Choroid plexus epithelial cell (primary cell): Measurements from ENCODE around the gene ZNF304.
A peak's percentile ranks its signal among the peaks of the same experiment; 100 is the strongest.

Experiments used
- DNase-seq: peaks from one replicate; pipeline ENCODE4 v3.0.0-alpha.2; 2010; ENCODE audit warnings: low read depth
- H3K4me3 ChIP-seq: 2 replicates; pipeline ENCODE4 v1.5.1; 2011; ENCODE audit warnings: low read depth, mild to moderate bottlenecking, control low read depth, low read length, moderate library complexity
- TF ChIP-seq, protein P1 (sequence below): conservative IDR thresholded peaks from 2 replicates; pipeline ENCODE4 v1.5.1; 2011; ENCODE audit warnings: low read depth, mild to moderate bottlenecking, control low read depth, inconsistent platforms, low read length, moderate library complexity

ZNF304 gene

DNA sequence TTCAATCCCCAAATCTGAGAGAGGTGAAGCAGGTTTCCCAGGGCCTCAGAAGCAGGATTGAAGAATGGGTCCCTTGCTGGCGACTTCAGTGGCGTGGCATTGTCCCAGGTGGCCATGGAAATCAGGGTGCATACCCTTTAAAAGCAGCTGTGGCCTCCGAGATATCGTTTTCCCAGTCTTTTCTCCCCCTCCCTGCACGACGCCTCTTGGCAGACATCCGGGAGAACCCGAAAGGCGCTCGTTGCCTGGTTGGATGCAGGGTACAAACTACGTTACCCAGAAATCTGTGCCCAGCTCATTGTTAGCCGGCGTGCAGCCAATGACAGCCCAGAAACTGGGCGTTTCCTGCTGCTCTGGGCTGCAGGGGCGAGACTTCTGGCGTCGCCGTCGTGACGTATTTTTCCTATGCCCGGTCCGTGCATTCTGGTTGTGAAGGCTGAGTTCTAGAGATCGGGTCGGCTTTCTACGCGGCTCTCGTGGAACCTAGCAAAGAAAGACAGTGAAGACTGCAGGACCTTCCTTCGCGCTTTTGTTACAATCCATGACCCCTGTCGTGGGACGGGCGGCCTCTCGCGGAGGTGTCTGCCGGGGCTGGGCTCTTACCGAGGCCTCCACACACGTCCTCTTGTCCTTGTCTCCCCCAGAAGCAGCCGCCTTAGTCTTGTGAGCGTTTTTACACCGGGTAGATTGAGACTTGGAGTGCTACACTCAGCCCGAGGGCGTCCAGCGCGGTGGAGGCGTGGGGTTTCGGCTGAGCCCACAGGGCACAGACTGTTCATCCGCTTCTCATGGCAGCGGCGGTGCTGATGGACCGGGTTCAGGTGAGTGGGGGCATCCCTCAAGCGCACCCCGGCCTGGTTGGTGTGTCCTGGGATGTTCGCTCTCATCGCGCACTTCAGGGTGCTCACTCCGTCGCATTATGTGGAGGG is at the start of gene ZNF304:
ZNF304 (plus strand) TSS at position 395 of the 929 bp plus-strand sequence; CDS start at position 789, 394 bp downstream.
- H3K4me3 ChIP-seq = peak within 1 kb of the TSS; percentile 76
- DNase-seq = peak; percentile 96
- TF ChIP-seq, protein P1, sequence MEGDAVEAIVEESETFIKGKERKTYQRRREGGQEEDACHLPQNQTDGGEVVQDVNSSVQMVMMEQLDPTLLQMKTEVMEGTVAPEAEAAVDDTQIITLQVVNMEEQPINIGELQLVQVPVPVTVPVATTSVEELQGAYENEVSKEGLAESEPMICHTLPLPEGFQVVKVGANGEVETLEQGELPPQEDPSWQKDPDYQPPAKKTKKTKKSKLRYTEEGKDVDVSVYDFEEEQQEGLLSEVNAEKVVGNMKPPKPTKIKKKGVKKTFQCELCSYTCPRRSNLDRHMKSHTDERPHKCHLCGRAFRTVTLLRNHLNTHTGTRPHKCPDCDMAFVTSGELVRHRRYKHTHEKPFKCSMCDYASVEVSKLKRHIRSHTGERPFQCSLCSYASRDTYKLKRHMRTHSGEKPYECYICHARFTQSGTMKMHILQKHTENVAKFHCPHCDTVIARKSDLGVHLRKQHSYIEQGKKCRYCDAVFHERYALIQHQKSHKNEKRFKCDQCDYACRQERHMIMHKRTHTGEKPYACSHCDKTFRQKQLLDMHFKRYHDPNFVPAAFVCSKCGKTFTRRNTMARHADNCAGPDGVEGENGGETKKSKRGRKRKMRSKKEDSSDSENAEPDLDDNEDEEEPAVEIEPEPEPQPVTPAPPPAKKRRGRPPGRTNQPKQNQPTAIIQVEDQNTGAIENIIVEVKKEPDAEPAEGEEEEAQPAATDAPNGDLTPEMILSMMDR = no peak

DNA sequence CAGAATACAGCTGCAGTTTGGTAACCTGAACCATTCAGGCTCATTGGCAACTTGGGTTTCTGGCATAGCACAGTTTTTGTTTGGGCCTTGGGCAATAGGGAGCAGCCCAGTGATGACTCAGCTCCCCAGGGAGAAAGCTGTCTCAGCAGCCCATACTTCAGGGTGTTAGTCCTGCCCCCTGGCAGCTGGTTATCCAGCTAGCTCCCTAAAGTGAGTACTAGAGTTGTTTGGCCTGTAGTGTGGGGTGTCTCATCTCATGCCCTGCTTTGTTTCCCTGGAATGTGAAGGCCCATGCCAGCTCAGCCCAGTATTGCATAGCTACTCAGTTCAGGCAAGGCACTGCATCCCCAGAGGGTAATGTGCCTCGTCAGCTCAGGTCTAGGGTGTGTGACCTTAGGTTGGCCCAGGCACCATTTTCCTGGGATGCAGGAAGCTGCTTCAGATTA is 49.0 kb upstream of the ZNF304 start:
- no peak overlapping the region for H3K4me3 ChIP-seq
- DNase-seq = peak; percentile 98
- TF ChIP-seq, protein P1 = peak; percentile 29

DNA sequence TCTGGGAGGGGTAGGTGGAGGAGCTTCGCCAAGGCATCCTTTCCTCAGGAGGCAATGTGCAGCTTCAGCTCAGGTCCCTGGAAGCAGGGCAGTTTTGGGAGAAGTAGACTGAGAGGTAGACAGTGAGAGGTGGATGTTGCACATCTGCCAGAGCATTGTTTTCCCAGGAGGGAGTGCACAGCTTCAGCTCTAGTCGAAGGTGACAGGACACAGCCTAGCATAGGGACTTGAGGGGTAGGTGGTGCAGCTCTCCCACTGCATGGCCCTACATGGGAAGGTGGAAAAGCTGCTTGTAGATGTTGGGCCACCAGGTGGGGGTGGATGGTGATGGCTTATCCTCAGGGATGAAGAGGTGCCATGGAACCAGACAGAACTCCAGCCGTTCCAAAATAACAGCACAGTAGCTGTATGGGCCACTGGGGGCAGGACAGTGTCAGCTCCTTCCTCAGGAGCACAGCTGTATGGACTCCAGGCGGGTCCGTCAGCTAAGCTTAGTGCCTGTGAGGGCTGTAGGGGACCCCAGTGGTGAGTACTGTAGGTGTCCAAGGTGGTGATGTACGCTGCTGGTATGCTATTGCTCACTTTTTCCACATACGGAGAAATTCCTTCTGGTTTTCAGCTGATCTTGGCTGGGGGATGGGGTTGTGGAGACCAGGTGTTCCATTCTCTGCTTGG is 48.2 kb upstream of the ZNF304 start:
- TF ChIP-seq, protein P1 = peak; percentile 20
- H3K4me3 ChIP-seq = no peak overlapping the region
- peak; percentile 69 for DNase-seq

DNA sequence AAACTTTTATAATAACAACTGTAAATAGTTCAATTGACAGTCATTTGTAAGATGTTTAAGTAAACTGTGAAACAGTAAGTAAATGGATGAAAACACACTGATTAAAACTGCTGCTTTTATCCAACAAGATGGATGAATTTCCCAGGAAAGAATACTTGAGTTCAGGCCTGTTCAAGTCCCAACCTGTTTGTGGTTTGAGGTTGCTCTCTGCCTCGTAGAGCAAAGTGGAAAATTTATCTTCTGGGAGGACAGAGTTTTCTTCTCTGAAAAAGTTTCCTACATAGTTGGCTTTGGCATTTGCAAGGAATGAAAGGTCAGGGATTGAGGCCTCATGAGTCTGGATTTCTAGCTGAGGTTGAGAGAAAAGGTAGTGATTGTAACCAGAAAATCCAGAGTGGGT is 46.0 kb upstream of the ZNF304 start:
- DNase-seq = peak; percentile 31
- TF ChIP-seq, protein P1 = no peak
- no peak overlapping the region for H3K4me3 ChIP-seq

DNA sequence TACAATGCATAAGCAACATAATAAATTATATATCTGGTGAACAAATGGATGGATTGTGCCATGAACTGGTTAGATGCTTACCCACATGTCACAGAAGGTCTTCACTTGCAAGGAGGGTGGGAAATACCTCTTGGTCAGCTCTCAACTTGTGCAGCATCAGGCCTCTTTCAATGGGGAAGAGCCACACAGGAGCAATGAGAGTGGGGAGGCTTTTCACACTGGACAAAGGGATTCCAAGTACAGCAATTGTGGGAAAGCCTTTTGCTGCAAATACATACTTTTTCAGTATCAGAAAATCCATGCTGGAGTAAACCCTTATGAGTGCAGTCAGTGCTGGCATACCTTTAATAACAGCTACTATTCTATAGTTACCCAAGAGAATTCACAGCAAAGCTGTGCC is 42.6 kb upstream of the ZNF304 start:
- no peak for DNase-seq
- H3K4me3 ChIP-seq = no peak overlapping the region
- TF ChIP-seq, protein P1 = no peak

DNA sequence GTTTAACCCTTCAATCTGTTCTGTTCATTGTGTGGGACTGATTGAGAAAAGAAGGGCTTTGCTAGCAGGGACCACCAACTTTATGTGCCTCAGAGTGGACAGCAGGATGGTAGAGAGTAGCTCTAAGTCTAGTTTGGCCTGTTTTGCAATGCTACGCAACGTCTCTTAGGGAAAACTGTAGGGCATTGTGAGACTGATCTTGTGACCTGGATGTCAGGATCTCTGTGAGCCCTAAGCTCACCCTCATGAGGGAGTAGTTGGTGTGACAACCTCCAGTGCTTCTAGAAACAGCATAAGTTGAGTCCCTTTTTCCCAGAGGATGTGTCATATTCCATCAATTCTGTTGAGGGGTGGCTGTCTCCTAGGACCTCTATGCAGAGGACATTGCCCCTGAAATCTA is 40.3 kb upstream of the ZNF304 start:
- H3K4me3 ChIP-seq = no peak overlapping the region
- no peak for DNase-seq
- TF ChIP-seq, protein P1 = no peak
